Gastrocnemius medialis (tissue), 4 donors: ENCODE results near the gene RB1. TPM values are rescaled to one million over a fixed set of nuclear protein-coding genes. Genes with fewer than 3 reads are reported as not detected.
"Not testable (repeated sequence)": the region's sequence is repeated elsewhere in the genome, so short reads cannot be mapped to it uniquely, and the experiment has no call there.

ENCODE experiments used
- ATAC-seq, 2 donors: fragments of 150-250 bp; one replicate each; pipeline ENCODE4 v1.9.1; 2016
- DNase-seq, 2 donors: peaks; one replicate each; pipeline ENCODE4 v3.0.0-alpha.2; 2019
- H3K27ac ChIP-seq, 4 donors: fragments of 200-600 bp; sonication (generic); 1 replicate in 1 of 4; 2 replicates in 3 of 4; pipeline ENCODE4 v1.5.1; 2016 to 2018; ENCODE audit warnings: mild to moderate bottlenecking in 2 of 4, moderate library complexity in 1 of 4
- H3K27me3 ChIP-seq, 3 donors: fragments of 200-600 bp; sonication (generic) in 2 of 3; 1 replicate in 1 of 3; 2 replicates in 2 of 3; pipeline versions ENCODE4 v1.5.1 to v1.6.0; 2016 to 2019; ENCODE audit warnings: mild to moderate bottlenecking in 1 of 3, moderate library complexity in 1 of 3
- H3K36me3 ChIP-seq, 2 donors: fragments of 200-600 bp; sonication (generic) in 1 of 2; one replicate each; pipeline ENCODE4 v1.5.1; 2017 to 2018
- H3K4me1 ChIP-seq, 2 donors: fragments of 200-600 bp; sonication (generic) in 1 of 2; one replicate each; pipeline ENCODE4 v1.5.1; 2016 to 2017; ENCODE audit warnings: mild to moderate bottlenecking in 2 of 2
- H3K4me3 ChIP-seq, 4 donors: fragments of 200-600 bp; sonication (generic) in 3 of 4; 1 replicate in 1 of 4; 2 replicates in 3 of 4; pipeline ENCODE4 v1.5.1; 2016 to 2019; ENCODE audit warnings: mild to moderate bottlenecking in 2 of 4
- H3K9me3 ChIP-seq, 3 donors: fragments of 200-600 bp; sonication (generic) in 2 of 3; 1 replicate in 1 of 3; 2 replicates in 2 of 3; pipeline ENCODE4 v1.5.1; 2016 to 2019
- POLR2A ChIP-seq, 2 donors: fragments of 450-650 bp; IDR thresholded peaks; one replicate each; pipeline ENCODE4 v1.6.1; 2017; ENCODE audit warnings: antibody characterized with exemption in 2 of 2, mild to moderate bottlenecking in 2 of 2, moderate library complexity in 2 of 2
- in situ Hi-C, 4 donors: fragments of 200-750 bp; cut with MboI; loops; one replicate each; pipeline versions ENCODE4 v1.15.0 to v1.8.0; 2017; ENCODE audit warnings: low sequenced_read_pairs in 4 of 4
- intact Hi-C: fragments of 100-400 bp; cut with DNase I; formaldehyde crosslinking; loops from one replicate; pipeline ENCODE4 v1.15.1; 2023; ENCODE audit warnings: low total_unique reads
- total RNA-seq, 4 donors: library from RNA; depleted of rRNA; stranded (reverse); fragments of >200 nt; gene quantifications; one replicate each; pipeline versions ENCODE4 v1.1.0 to v1.2.3, GENCODE V29; 2016
- TF ChIP-seq, protein P1 (sequence below), 5 experiments: fragments of 450-650 bp in 3 of 5; fragments of 200-600 bp in 2 of 5; sonication (generic) in 2 of 5; IDR thresholded peaks in 4 of 5; conservative IDR thresholded peaks in 1 of 5; 1 replicate in 4 of 5; 2 replicates in 1 of 5; pipeline ENCODE4 v1.5.1; 2016 to 2019; ENCODE audit warnings: antibody characterized with exemption in 5 of 5, mild to moderate bottlenecking in 3 of 5, moderate library complexity in 3 of 5

RB1 gene
- total RNA-seq, 4 donors from 2014 or later: 29.3 to 45.6 (median 33.2) TPM

DNA sequence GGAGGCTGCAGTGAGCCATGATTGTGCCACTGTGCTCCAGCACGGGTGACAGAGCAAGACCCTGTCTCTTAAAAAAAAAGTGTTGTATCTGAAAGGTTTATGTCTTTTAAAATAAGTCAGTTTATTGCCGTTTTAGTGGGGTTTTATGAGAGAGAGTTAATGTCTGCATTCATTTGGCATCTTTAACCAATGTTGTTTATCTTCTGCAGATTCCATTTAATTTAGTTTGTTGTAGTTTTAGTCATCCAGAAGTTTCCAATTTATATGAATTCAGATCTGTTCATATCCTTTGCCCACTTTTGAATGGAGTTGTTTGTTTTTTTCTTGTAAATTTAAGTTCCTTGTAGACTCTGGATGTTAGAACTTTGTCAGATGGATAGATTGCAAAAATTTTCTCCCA is 146.1 kb downstream of the RB1 start:
- H3K9me3 ChIP-seq: no peaks in the 10 kb centered on the region
- no peaks in the 10 kb centered on the region for H3K4me1 ChIP-seq
- no peaks in the 10 kb centered on the region for H3K27me3 ChIP-seq
- intact Hi-C loops (no loop called here), in situ Hi-C loops (no loop called here)
- no peak for TF ChIP-seq POLR2A (IDR thresholded peaks at IDR 0.05)
- TF ChIP-seq, protein P1, sequence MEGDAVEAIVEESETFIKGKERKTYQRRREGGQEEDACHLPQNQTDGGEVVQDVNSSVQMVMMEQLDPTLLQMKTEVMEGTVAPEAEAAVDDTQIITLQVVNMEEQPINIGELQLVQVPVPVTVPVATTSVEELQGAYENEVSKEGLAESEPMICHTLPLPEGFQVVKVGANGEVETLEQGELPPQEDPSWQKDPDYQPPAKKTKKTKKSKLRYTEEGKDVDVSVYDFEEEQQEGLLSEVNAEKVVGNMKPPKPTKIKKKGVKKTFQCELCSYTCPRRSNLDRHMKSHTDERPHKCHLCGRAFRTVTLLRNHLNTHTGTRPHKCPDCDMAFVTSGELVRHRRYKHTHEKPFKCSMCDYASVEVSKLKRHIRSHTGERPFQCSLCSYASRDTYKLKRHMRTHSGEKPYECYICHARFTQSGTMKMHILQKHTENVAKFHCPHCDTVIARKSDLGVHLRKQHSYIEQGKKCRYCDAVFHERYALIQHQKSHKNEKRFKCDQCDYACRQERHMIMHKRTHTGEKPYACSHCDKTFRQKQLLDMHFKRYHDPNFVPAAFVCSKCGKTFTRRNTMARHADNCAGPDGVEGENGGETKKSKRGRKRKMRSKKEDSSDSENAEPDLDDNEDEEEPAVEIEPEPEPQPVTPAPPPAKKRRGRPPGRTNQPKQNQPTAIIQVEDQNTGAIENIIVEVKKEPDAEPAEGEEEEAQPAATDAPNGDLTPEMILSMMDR (IDR thresholded peaks at IDR 0.05 in 4 of 5, conservative IDR thresholded peaks at IDR 0.05 in 1 of 5): no peak
- H3K27ac ChIP-seq: no peak overlapping the region
- DNase-seq (no peak), ATAC-seq (no peak)
- H3K36me3 ChIP-seq: peaks cover 0 to 13% of the 10 kb centered on the region in 2 donors
- H3K4me3 ChIP-seq: no peak overlapping the region

DNA sequence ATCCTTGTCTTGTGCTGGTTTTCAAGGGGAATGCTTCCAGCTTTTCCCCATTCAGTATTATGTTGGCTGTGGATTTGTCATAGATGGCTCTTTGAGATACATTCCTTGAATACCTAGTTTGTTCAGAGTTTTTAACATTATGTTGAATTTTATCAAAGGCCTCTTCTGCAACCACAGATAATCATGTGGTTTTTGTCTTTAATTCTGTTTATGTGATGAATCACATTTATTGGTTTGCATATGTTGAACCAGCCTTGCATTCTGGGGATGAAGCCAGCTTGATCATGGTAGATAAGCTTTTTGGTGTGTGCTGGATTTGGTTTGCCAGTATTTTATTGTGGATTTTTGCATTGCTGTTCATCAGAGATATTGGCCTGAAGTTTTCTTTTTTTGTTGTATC is 147.6 kb downstream of the RB1 start:
- DNase-seq, ATAC-seq, in situ Hi-C loops, intact Hi-C loops, H3K9me3 ChIP-seq, H3K4me1 ChIP-seq, H3K4me3 ChIP-seq, H3K27me3 ChIP-seq, H3K27ac ChIP-seq: not testable (repeated sequence)
- H3K36me3 ChIP-seq: peaks cover 0 to 18% of the 10 kb centered on the region in 2 donors

DNA sequence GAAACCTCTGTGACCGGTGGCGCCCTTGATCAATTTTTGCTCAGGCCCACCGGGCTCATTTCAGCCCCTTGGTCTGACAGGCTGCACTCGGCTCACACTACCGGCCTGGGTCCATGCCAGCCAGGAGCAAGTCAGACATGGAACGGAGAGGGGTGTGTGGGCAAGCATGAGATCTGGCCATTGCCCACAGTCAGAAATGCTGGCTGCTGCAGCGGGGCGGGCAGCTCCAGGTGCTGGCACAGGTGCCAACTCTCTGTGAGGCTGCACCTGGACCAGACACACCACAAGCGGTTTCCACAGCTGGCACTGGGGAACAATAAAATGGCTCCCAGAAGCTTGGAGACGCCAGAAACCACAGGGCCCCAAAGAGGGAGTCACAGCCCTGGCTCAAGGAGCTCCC is 153.0 kb downstream of the RB1 start:
- Histone ChIP-seq H3K27me3 (no peaks in the 10 kb centered on the region), H3K4me3 (no peak overlapping the region), H3K4me1 (no peaks in the 10 kb centered on the region), H3K9me3 (no peaks in the 10 kb centered on the region), H3K27ac (no peak overlapping the region), H3K36me3 (peaks cover 0 to 60% of the 10 kb centered on the region in 2 donors)
- no peak for TF ChIP-seq POLR2A (IDR thresholded peaks at IDR 0.05)
- intact Hi-C loops: no loop called here
- in situ Hi-C loops: no loop called here
- DNase-seq (no peak), ATAC-seq (no peak)

DNA sequence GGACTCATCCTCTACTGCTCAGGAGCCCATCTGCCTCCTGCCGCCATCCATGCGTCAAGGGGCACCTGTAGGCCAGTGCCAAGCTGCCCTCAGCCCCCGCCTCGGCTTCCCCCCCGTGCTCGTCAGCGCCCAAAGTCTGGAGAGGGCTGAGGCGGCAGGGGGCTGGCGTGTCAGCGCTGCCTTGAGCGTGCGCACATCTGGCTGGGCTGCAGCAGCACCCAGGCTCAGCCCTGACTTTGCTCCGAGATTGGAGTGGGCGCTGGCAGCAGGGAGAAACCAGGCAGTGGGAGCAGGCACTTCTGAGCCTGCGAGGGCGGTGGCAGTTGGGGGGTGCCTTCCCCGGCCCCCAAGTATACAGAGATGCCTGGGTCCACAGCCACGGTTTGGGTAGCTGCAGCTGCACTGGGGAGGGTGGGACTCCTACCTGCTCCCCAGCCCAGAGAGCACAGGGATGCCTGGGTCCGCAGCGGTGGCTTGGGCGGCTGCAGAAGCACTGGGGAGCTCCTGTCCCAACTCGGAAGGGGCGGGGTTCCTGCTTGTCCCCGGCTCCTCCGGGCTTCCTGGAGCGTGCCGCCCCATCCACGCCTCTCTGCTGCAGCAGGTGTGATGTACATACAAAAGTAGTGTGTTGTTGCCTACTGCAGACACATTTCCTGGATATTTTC is 154.2 kb downstream of the RB1 start:
- Histone ChIP-seq H3K27me3 (no peaks in the 10 kb centered on the region), H3K4me1 (no peaks in the 10 kb centered on the region), H3K36me3 (peaks cover 0 to 66% of the 10 kb centered on the region in 2 donors), H3K4me3 (no peak overlapping the region), H3K9me3 (no peaks in the 10 kb centered on the region), H3K27ac (no peak overlapping the region)
- intact Hi-C loops: no loop called here
- ATAC-seq (no peak), DNase-seq (no peak)
- in situ Hi-C loops: no loop called here
- TF ChIP-seq POLR2A (IDR thresholded peaks at IDR 0.05): no peak
- TF ChIP-seq, protein P1 (IDR thresholded peaks at IDR 0.05 in 4 of 5, conservative IDR thresholded peaks at IDR 0.05 in 1 of 5): no peak

DNA sequence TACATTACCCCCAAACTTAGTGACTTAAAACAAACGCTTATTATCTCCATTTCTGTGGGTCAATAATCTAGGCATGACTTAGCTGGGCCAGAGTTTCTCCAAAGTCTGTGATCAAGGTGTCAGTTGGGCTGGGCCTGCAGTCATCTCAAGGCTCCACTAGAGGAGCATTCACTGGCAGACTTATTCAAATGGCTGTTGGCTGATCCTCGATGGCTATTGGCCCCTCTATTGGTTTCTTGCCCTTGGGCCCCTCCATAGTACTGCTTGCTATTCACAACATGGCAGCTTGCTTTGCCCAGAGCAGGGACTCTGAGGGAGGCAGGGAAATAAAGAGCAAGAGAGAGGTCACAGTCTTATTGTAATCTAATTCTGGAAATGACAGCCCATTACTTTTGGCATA is 171.7 kb downstream of the RB1 start:
- ATAC-seq (no peak), DNase-seq (no peak)
- H3K36me3 ChIP-seq: peaks cover 0 to 34% of the 10 kb centered on the region in 2 donors
- no peak overlapping the region for H3K27ac ChIP-seq
- no peaks in the 10 kb centered on the region for H3K4me1 ChIP-seq
- H3K4me3 ChIP-seq: no peak overlapping the region
- in situ Hi-C loops: no loop called here
- TF ChIP-seq, protein P1 (IDR thresholded peaks at IDR 0.05 in 4 of 5, conservative IDR thresholded peaks at IDR 0.05 in 1 of 5): no peak
- TF ChIP-seq POLR2A (IDR thresholded peaks at IDR 0.05): no peak
- H3K9me3 ChIP-seq: no peaks in the 10 kb centered on the region
- intact Hi-C loops: no loop called here
- H3K27me3 ChIP-seq: no peaks in the 10 kb centered on the region

DNA sequence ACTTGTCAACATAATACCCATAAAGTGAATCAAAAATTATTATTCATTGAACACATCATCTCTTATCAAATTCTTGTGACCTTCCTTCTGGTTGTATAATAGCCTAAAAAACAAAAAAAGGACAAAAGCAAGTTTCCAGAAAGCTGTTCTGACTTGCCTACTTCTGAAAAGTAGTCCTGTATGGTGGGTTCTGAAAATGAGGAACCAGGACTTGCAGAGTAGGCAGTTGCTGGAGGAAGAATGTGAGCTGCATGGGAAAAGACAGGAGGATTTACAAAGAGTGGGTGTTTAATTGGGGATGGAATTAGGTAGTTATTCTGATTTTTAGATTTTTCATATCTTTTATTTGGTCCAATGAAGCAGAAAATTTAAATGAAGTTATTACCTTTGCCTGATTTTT is 172.7 kb downstream of the RB1 start:
- Histone ChIP-seq H3K4me1 (no peaks in the 10 kb centered on the region), H3K27me3 (no peaks in the 10 kb centered on the region), H3K4me3 (no peak overlapping the region), H3K9me3 (no peaks in the 10 kb centered on the region), H3K36me3 (peaks cover 0 to 35% of the 10 kb centered on the region in 2 donors), H3K27ac (no peak overlapping the region)
- in situ Hi-C loops: no loop called here
- TF ChIP-seq POLR2A (IDR thresholded peaks at IDR 0.05): no peak
- TF ChIP-seq, protein P1 (IDR thresholded peaks at IDR 0.05 in 4 of 5, conservative IDR thresholded peaks at IDR 0.05 in 1 of 5): no peak
- intact Hi-C loops: no loop called here
- ATAC-seq (no peak), DNase-seq (no peak)
